Measurements from ENCODE around the gene STAMBPL1.
"Not testable (repeated sequence)": the region's sequence is repeated elsewhere in the genome, so short reads cannot be mapped to it uniquely, and the experiment has no call there.

STAMBPL1 gene

DNA sequence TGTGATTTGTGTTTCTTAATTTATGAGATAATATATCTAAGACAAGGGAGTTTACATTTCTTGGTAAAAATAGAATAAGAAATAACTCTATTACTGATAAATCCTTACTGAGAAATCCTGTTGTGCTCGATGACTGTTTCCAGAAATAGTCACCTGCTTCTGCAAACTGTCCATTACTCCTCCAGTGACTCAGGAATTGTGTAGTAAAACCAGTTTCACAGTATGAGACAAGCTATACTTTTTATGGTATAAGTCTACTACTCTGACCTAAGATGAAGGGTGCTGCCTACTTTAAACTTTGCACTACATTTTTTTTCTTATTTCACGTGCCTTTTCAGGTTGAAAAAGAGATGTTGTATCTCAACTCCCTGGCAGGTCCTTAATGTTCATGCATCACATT is 21.6 kb upstream of the STAMBPL1 start:
- DNase-seq: no peak

GRCh38 chr10:88861036-88861435 is 19.0 kb upstream of the STAMBPL1 start:
- no peak for DNase-seq

DNA sequence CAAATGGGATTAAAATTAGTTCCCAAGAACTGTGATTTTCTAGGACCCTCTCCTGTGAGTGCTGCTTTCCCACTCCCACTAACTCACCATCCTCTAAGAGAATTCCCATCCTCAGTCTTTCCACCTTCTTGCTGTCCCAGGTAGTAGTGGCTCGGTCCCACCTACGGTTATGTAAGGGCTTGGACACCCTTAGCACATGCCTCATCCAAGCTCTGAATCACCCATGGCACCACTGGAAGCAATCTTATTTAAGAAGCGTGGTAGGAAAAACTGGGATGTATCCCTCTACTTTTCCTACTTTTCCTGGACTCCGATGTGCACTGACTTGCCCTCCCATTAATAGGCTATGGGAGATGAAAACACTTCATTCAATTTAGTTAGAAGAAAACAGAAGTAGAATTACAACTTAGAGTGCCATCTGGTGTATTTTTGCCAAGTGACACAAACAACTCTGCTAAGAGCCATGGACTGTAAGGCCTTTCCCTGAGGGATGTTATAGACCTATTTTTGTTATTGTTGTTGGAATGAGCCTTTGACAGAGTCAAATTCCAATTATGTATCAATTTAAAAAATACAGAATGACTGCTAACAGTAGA is 14.7 kb upstream of the STAMBPL1 start:
- peak; percentile 29 for DNase-seq

DNA sequence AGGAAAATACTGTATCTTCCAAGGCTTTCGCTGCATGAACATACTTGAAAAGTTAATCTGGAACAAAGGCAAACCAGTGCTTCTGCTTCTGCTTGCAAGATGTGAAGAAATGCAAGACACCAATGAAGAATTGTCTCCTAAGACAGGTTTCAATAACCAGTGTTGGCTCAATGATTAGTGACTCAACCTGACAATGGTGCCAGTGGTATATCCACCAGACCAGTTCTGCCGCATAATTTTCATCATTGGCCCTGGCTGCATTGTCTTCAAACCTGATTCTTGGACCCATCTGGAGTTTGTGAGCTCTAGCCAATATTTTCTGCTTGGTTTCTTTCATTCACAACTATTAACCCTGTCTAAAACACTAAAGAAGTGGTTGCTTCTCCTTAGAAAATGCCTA is 13.6 kb upstream of the STAMBPL1 start:
- DNase-seq: no peak

GRCh38 chr10:88870089-88870488 is 10.0 kb upstream of the STAMBPL1 start:
- no peak for DNase-seq

DNA sequence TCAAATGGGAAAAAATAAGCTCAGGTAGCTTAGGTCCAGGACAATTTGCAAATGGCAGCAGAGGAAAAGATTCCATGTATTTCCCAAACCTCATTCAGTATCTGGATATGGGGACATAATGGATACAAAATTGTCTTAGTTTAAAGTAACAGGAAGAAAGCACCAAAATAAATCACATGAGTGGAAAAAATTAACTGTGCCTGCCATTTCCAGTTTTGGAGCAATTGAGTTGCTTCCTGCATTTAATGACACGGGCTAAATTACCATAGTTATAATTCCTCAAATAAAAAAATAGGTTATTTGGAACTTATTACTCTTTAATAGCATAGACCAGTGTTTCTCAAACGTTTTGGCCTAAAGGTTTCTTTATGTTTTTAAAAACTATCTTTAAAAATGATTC is 6.3 kb upstream of the STAMBPL1 start:
- no peak for DNase-seq

DNA sequence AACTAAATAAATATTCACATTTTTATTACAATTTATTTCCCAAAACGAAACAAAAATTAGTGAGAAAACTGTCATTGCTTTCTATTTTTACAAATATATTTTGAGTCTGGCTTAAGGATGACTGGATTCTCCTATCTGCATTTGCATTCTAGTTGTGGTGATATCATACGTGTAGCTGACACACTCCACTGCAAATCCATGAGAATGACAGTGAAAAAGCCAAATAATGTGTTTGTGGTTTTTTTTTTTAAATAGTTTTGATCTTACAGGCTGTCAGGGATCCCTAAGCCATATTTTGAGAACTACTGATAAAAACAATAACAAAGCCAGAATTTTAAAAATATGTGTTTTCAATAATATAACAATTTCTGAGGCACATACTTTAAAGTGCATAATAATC is 5.8 kb upstream of the STAMBPL1 start:
- no peak for DNase-seq

- no peak for DNase-seq
These were observed 5.0 kb upstream of the STAMBPL1 start for GRCh38 chr10:88875081-88875480.

DNA sequence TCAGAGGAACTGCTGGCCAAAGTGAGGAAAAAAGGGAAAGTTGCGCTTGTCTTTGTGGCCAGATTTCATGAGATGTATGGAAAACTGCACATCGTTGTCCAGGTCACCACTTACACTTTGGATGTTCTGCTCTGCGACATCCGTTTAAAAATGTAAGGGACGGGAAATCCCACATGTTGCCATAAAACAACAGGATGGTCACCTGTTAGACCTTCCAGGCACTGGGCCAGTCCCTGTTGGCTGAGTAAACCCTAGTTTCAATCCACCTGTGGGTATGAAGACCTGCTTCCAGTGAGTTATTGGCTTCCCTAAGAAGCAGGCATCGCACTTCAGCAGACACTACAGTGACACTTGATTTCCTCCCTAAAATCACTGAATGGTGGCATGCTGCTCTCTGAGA is 2.7 kb upstream of the STAMBPL1 start:
- DNase-seq: no peak

DNA sequence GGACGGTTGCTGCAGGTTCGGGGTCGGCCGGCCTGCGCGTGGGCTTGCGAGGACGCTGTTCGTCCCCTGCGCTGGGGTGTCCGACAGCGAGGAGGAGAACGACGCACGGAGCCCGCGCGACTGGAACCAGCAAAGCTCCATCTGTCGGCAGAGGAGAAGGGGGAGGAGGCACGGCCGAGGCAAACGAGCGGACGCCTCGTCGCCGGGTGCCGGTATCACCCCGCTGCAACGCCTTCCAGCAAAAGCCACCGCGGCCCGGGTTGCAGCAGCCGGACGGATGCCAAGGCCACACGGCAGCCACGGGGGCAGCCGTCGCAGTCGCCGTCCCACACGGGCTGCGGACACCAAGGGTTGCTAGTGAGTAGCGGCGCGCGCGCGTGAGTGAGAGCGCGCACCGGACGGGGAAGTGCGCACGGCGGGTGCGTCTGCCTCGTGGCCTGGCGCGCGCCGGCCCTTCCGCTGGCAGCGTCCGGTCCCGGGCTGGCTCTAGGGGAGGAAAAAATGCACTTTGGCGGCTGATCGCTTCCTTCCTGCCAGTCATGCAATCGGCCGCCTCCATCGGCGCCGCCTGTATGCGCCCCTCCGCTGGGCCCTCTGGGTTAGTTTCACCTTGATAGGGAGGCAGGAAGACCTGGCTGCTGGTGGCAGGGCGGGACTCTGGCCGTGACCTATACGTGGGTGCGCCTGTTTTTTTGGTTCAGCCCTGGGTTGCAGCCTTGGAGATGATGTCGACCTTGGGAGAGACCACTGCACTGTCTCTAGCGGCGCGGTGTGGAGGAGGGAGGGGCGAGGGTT is 434 bp downstream of the STAMBPL1 start:
- peak; percentile 72 for DNase-seq

- DNase-seq: no peak
These were observed 1.3 kb downstream of the STAMBPL1 start for GRCh38 chr10:88881320-88881719.

DNA sequence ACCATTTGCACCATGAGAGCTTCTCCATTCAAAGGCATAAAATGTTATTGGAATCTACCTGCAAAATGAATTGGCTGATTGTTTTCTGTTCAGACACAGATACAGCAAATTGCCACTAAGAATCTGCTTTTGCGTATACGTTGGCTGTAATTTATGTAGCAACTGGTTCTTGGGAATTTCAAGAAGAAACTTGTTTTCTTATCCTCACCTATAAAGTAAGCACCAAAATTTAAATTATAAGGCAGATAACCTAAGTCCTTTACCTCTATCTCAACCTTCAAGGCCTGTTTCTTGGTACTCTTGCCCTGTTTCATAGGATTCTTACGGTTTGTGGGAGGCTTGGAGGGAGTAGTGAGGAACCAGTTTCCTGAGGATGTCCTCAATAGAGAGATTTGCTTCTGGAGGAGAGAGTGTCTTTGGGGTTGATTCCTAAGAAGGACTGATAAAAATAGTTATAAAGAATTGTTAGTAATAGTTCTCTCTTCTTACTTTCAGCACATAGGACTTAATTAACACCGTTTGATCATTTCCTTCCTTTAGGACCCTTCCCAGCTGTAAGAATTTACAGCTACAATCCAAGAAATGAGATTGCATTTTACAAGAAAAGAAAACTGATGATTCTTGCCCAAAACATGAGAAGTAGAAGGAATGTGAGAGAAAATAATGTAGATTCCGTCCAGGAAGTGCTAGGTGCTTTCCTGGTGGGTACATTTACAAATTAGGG is 2.0 kb downstream of the STAMBPL1 start:
- no peak for DNase-seq

DNA sequence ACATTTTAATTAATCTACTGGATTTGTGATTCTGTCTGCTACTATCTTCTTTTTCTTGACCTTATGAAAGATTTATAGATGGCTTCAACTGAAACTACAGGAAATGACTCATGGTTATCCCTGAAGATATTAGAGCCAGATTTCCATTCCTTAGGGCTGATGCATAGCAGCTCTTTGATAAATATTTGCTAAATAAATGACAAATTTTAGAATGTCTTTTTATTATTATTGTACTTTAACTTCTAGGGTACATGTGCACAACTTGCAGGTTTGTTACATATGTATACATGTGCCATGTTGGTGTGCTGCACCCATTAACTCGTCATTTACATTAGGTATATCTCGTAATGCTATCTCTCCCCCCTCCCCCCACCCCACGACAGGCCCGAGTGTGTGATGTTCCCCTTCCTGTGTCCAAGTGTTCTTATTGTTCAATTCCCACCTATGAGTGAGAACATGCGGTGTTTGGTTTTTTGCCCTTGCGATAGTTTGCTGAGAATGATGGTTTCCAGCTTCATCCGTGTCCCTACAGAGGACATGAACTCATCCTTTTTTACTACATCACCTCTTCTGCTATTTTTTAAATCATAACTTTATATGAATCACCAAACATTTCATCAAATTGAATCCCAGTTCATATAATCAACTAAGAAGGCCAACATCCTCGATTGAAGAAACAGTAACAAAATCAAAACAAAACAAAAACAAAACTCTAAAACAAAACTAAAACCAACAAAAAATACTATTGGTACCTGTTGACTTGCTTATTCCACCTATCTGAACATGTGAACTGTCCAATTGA is 2.8 kb downstream of the STAMBPL1 start:
- DNase-seq: not testable (repeated sequence)

DNA sequence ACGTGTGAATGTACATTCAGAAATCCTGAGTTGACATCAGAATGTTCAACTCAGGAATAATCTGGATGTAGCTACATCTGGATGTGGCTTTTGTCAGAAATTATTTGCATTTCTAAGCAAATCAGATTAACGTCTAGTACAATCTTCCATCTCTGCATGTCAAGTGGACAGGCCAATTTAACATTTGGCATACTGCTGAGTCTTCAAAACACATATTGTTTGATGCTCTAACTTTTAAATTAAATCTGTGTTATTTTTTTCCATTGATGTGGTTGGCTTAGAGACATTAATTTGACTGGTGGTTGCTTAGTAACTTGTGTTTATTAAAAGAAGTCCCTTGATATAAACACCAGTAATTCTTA is 3.4 kb downstream of the STAMBPL1 start:
- DNase-seq: no peak

GRCh38 chr10:88886557-88886956 is 6.5 kb downstream of the STAMBPL1 start:
- no peak for DNase-seq

- no peak for DNase-seq
These were observed 8.9 kb downstream of the STAMBPL1 start for GRCh38 chr10:88888810-88889445.

- no peak for DNase-seq
These were observed 9.7 kb downstream of the STAMBPL1 start for GRCh38 chr10:88889559-88890337.

- DNase-seq: no peak
These were observed 10.8 kb downstream of the STAMBPL1 start for GRCh38 chr10:88890681-88891381.

GRCh38 chr10:88892222-88892967 is 12.3 kb downstream of the STAMBPL1 start:
- DNase-seq: no peak

- DNase-seq: no peak
These were observed 13.6 kb downstream of the STAMBPL1 start for GRCh38 chr10:88893611-88894010.

DNA sequence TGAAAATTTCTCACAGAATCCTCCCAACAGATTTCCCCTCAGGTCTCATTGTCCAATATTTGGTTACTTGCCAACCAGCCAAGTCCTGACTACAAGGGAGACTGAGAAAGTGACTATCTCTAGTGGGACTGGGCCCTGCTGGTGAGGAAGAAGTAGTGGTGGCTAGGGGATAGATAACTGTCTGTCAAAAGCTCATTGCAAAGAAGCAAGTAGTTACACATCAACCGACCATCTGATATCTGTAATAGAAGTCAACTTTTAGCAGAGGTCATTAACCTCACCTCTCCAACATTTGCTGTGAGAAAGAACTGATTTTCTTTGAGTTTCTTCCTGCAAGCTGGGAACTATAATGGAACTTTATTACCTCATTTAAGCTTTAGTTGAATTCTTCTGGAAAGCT is 15.2 kb downstream of the STAMBPL1 start:
- no peak for DNase-seq
